T-helper 2 cell (primary cell): ENCODE data around the gene RAD21L1.
"Not testable (repeated sequence)": the region's sequence is repeated elsewhere in the genome, so short reads cannot be mapped to it uniquely, and the experiment has no call there.

Source experiments
- DNase-seq, 5 experiments: peaks; one replicate each; pipeline versions ENCODE4 v3.0.0 to v3.0.0-alpha.2; 2012 to 2022

The RAD21L1 gene

DNA sequence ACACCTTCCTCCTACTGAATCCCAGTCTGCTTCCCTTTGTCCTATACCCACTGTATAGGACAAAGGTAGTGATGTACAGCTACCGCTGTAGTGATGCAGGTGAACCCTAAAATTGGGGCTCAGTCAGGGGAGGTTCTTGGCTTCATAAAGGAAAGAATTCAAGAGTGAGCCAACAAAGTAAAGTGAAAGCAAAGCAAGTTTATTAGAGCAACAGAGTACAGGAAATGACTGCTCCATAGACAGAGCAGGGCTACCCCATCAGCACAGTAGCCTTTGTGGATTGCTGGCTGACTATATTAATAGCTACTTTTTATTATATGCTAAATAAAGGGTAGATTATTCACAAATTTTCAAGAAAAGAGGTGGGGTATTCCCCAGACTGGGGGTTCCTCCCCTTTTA lies 25.9 kb upstream of the RAD21L1 start:
- no peak for DNase-seq

DNA sequence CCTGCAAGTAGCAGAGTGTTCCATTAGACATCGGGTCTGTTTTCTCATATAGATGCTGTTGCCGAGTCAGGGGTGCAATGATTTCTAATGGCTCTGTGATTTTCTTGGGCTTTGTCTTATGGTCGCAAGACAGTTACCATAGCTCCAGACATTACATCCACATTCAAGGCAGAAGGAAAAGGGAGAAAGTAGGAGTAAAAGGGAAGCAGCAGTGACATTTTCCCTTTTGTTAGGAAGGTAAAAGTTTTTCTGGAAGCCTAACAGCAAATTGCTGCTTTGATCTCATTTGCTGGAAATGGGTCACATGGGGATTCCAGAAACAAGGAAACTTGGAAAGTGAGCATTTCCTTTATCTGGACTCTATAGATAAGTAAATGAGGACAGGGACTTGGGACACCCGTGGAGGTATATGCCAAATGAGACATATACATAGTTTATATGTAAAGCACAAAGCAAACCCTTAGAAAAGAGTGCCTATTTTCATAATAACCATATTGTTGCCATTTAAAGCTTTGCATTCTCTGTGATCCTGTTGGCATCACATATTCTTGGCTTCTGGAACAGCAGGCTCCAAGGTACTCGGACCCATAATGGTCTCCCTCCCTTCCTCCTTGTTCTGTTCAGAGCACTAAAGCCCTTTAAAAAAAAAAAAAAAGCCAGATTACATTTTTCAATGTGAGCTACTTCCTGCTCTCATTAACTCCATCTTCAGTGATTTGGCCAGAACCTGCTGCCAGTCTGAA lies 22.9 kb upstream of the RAD21L1 start, which contains the start of gene C20orf202:
Gene C20orf202, plus strand, starts transcription at position 693 of the 743 bp plus-strand sequence. CDS start 132 bp downstream, outside the sequence.
- DNase-seq, result no peak

GRCh38 chr20:1203630-1204029 lies 22.2 kb upstream of the RAD21L1 start:
- no peak for DNase-seq

- DNase-seq, result no peak
These were observed 21.7 kb upstream of the RAD21L1 start for GRCh38 chr20:1204113-1204512.

DNA sequence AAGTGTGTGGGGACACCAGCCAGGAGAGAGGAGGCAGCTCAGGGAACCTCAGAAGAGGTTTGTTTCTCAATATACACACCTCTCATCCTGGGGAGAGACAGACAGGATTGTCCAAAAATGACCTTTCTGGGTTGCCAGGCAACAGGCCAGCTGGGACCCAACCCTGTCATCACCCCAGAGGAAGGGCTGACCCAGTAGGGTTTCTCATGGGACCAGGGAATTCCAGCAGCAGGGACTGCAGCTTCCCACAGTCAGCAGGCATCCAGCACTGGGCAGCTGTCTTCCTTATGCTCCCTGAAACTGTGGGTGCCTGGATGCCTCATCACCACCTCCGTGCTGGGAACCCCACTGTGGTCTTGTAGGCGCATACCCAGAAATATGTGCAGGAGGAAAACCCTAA lies 21.3 kb upstream of the RAD21L1 start:
- no peak for DNase-seq

- no peak for DNase-seq
These were observed 20.0 kb upstream of the RAD21L1 start for GRCh38 chr20:1205802-1206201.

DNA sequence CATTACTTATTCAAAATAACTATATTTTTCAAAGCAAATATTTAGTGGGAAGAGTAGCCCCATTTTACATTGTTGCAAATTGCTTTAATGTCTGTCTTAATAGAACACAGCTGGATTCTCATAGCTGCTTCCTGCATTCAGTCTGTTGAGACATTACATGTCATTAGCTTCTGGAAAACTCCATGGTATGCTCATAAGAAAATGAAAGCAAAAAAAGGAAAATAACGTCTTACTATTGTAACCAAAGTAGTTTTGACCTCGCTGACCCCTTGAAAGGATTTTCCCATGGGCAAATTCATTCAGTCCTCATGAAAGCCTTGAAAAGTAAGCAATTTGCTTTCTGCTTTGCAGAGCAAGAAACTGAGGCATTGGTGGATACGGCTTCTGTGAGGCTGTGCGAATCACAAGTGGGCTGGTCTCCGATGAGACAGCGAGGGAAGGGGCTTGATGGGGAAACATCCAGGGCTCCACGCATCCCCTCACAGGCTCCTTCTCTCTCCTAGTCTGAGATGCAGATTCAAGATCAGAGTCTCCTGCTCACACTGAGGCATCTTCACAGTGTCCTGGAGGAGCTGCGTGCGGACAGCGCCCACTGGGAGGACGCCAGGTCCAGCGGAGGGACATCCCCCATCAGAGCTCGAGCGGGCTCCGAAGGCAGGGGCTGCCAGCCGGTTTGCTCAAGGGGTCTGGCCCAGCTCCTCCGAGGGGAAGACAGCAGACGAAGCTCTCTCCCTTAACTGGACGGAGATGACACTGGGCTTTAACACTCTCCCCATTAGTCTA lies 19.3 kb upstream of the RAD21L1 start:
- no peak for DNase-seq

DNA sequence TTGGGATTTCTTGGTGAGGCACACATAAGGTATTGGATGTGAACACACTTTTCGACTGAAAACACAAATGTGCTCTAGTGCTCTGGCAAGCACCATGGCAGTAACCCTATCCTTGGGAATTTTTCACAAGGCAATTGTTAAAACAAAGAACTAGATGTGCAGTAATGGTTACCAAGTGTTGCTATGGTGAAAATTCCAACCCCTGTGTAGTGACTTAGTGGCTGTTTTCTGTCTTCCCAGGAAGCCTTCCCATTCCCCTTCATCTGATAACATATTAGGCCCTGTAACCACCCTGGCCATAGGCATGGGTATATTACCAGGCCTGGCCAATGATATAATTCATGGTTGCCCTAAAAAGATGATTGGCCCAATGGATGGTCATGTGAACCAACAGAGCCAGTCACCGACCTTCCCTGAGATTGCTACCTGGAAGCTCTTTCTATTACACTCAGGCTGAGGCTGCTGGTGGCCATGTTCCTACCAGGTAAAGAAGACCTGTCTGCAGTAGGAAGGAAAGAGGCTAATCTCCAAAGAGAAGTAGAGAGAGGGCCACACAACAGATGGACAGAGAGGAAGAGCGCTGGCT lies 18.5 kb upstream of the RAD21L1 start:
- no peak for DNase-seq

- no peak for DNase-seq
These were observed 16.1 kb upstream of the RAD21L1 start for GRCh38 chr20:1209447-1210387.

- no peak for DNase-seq
These were observed 15.3 kb upstream of the RAD21L1 start for GRCh38 chr20:1210501-1210900.

DNA sequence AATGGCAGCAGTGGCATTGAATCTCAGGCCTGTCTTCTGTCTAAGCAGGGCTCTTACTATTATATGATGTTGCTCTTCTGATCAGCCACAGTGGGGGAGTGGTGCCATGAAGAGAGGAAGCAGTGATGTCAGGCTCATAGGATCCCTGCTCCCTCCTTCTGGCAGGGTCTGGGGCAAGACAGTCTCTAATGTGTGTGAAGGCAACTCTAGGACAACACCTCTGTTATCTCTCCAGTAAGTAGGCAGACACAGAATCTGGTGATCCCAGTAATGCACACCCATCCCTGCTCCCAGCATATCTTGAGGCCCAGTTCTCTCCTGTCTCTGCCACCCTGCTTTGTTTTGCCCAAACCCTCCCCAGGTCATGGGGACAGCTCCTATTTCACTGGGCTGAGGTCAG lies 13.8 kb upstream of the RAD21L1 start:
- DNase-seq, result no peak

GRCh38 chr20:1212607-1213396 lies 13.0 kb upstream of the RAD21L1 start:
- peak; percentile 11 to 81 (median 43) for DNase-seq

DNA sequence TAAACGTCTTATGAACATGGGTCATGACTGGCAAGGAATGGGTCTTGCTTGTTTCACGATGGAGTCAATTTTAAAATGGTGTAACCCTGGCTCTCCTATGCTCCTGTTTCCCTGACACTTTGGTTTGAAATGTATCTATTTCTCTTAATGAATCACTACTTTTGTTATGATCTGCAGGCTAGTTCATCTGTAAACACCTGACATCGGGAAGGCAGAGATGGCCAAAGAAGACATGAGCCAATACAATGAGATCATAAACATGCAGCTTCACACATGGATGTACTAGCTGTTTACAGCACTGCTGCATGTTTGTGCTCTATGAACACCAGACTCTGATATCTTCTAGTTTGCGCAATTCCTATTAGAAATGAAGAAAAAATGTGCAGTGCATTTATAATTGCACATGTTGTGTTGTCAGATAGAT lies 11.0 kb upstream of the RAD21L1 start:
- no peak for DNase-seq

DNA sequence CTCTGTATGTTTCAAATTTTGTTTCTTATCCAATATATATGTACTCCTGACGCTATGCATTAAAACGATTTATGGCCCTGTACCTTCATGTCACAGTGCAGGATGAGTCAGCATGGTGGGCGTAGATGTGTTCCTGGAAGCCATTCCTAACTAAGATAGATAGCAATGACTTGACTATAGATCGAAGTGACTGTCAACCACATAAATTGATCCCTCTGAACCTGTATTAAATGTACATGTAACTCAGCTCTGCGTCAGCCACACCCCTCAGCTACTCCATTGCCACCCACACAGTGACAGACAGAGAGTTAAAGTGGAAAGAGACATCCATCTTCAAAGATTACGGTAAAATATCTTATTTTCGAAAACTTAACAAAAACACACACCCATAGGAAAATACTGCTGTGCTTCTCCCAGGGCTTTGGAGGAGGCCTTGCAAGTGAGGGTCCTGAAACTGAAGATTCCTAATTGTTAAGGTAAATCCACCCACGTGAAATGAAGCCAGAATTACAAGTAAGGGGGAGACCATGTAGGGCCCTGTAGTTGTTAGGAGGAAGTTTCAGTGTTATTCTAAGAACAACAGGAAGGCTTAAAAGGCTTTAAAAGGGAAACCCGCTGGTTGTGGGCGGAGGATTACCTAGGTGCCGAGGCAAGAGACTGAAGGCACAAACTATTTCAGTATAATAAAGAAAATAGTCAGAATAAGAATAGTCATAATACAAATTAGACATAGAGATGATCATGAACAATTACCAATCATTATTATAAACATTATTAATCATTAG lies 10.3 kb upstream of the RAD21L1 start:
- peak in 2 of 5 experiments; percentile 35 to 40 for DNase-seq

DNA sequence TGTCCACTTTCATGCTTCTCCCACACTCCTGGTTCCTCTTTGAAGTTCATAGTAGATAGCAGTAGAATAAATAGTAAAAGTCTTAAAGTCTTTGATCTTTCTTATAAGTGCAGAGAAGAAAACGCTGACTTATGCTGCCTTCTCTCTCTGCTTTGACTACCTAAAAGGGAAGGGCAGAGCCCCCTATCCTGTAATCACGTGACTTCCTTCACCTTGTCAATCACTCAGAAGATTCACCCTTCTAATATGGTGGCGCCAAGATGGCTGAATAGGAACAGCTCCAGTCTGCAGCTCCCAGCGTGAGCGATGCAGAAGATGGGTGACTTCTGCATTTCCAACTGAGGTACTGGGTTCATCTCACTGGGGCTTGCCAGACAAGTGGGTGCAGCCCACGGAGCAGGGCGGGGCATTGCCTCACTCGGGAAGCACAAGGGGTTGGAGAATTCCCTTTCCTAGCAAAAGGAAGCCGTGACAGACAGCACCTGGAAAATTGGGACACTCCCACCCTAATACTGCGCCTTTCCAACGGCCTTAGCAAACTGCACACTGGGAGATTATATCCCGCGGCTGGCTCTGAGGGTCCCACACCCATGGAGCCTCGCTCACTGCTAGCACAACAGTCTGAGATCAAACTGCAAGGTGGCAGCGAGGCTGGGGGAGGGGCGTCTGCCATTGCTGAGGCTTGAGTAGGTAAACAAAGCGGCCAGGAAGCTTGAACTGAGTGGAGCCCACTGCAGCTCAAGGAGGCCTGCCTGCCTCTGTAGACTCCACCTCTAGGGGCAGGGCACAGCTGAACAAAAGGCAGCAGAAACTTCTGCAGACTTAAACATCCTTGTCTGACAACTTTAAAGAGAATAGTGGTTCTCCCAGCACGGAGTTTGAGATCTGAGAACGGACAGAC lies 9.1 kb upstream of the RAD21L1 start:
- DNase-seq, result not testable (repeated sequence)

- DNase-seq, result not testable (repeated sequence)
These were observed 3.1 kb upstream of the RAD21L1 start for GRCh38 chr20:1222750-1223149.

GRCh38 chr20:1224205-1224890 lies 1.5 kb upstream of the RAD21L1 start:
- DNase-seq, result no peak

DNA sequence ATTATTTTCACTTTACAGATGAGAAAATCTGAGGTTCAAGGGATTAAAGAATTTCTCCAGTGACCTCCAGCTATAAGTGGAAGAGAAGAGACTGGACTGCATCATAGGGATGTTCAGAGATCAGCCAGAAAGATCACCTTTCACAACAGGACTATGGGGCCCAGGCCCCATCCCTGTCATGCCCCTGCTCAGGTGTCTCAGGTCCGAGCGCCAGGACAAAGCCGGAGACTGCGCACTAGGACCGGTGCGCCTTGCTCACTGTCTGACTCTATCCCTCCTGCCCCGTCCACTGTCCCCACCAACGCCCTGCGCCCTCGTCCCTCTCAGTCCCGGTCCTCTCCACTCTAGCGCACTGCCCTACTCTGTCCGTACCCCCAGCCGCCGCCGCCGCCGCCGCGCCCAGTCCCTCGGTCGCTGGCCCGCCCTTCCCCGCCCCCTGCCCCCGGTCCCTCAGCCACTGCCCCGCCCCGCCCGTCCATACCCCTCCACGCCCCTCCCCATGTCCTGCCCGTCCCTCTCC lies 521 bp upstream of the RAD21L1 start:
- no peak for DNase-seq

- no peak for DNase-seq
These were observed 3.7 kb downstream of the RAD21L1 start for GRCh38 chr20:1229541-1229940.
